Measurements from ENCODE around the gene ENOX1. TPM values are rescaled to one million over a fixed set of nuclear protein-coding genes. Genes with fewer than 3 reads are reported as not detected.

ENOX1 gene
- total RNA-seq, 4 donors from 2014 or later = 0.25 to 0.52 (median 0.33) TPM

DNA sequence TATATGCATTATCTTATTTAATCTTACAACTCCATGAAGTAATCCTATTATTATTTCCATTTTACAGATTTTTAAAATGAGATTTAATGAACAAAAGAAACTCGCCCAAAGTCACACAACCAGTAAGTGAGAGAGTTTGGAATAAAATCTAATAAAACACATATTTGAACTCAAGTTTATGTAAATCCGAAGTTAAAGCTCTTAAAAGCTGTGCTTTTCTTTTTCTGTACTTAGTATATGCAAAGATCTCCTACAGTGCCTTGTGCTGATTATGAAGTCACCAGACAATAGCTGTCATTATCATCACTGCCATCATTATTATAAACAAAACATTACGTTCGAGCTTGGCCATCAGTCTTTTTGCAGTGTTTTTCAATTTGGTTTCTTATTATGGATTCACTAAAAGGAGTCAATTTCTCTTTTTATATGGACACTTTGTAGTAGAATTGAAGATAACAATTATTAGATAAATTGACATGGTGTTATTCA lies 29.7 kb upstream of the ENOX1 start:
- Histone ChIP-seq H3K27me3 (no peaks in the 10 kb centered on the region), H3K4me3 (no peak overlapping the region), H3K27ac (no peak overlapping the region), H3K4me1 (no peaks in the 10 kb centered on the region), H3K9me3 (no peaks in the 10 kb centered on the region), H3K36me3 (no peaks in the 10 kb centered on the region)
- 87% methylated on average over 4 of the region's 4 CpGs for WGBS
- TF ChIP-seq POLR2AphosphoS5 (IDR thresholded peaks at IDR 0.05) (no peak), CTCF (IDR thresholded peaks at IDR 0.05) (no peak), EP300 (IDR thresholded peaks at IDR 0.05) (no peak), POLR2A (IDR thresholded peaks at IDR 0.05) (no peak)
- DNase-seq (ENCODE audit: low spot score in 2 of 2) = no peak

GRCh38 chr13:43815204-43815603 lies 28.4 kb upstream of the ENOX1 start:
- Histone ChIP-seq H3K36me3 (no peaks in the 10 kb centered on the region), H3K4me1 (no peaks in the 10 kb centered on the region), H3K27ac (no peak overlapping the region), H3K9me3 (no peaks in the 10 kb centered on the region), H3K4me3 (no peak overlapping the region), H3K27me3 (no peaks in the 10 kb centered on the region)
- DNase-seq (ENCODE audit: low spot score in 2 of 2) = no peak
- WGBS = 48% methylated on average over 2 of the region's 2 CpGs
- TF ChIP-seq CTCF (IDR thresholded peaks at IDR 0.05) (no peak), POLR2AphosphoS5 (IDR thresholded peaks at IDR 0.05) (no peak), EP300 (IDR thresholded peaks at IDR 0.05) (no peak), POLR2A (IDR thresholded peaks at IDR 0.05) (no peak)

DNA sequence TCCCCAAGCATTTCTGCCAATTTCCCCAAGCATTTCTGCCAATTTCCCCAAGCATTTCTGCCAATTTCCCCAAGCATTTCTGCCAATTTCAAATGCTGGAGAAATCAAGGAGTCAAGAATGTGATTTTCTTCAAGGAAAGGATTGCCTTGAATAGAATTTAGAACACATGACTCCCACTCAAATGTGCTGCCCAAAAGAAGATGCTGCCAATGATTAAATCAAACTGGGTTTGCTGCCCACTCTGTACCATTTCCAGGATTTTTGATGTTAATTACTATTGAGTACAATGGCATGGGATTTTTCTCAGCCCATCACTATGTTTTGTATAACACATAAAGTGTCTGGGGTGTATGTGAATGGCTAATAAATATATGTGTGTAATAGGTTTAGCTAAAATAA lies 21.9 kb upstream of the ENOX1 start:
- no peak for TF ChIP-seq POLR2A (IDR thresholded peaks at IDR 0.05)
- TF ChIP-seq POLR2AphosphoS5 (IDR thresholded peaks at IDR 0.05) = no peak
- TF ChIP-seq CTCF (IDR thresholded peaks at IDR 0.05) = no peak
- TF ChIP-seq EP300 (IDR thresholded peaks at IDR 0.05) = no peak
- no peaks in the 10 kb centered on the region for H3K9me3 ChIP-seq
- no peak overlapping the region for H3K4me3 ChIP-seq
- peaks cover 8% of the 10 kb centered on the region for H3K4me1 ChIP-seq
- H3K27me3 ChIP-seq = no peaks in the 10 kb centered on the region
- H3K36me3 ChIP-seq = no peaks in the 10 kb centered on the region
- no peak for DNase-seq (ENCODE audit: low spot score in 2 of 2)
- no peak overlapping the region for H3K27ac ChIP-seq

- H3K9me3 ChIP-seq = no peaks in the 10 kb centered on the region
- peaks cover 8% of the 10 kb centered on the region for H3K4me1 ChIP-seq
- H3K4me3 ChIP-seq = no peak overlapping the region
- TF ChIP-seq CTCF (IDR thresholded peaks at IDR 0.05) (no peak), EP300 (IDR thresholded peaks at IDR 0.05) (no peak), POLR2A (IDR thresholded peaks at IDR 0.05) (no peak), POLR2AphosphoS5 (IDR thresholded peaks at IDR 0.05) (no peak)
- 77% methylated on average over 6 of the region's 6 CpGs for WGBS
- DNase-seq (ENCODE audit: low spot score in 2 of 2) = no peak
- no peak overlapping the region for H3K27ac ChIP-seq
- no peaks in the 10 kb centered on the region for H3K27me3 ChIP-seq
- H3K36me3 ChIP-seq = no peaks in the 10 kb centered on the region
These were observed 18.9 kb upstream of the ENOX1 start for GRCh38 chr13:43805681-43806128.

- no peak for DNase-seq (ENCODE audit: low spot score in 2 of 2)
- TF ChIP-seq POLR2A (IDR thresholded peaks at IDR 0.05) (no peak), CTCF (IDR thresholded peaks at IDR 0.05) (no peak), POLR2AphosphoS5 (IDR thresholded peaks at IDR 0.05) (no peak)
- Histone ChIP-seq H3K4me3 (no peak overlapping the region), H3K27me3 (no peaks in the 10 kb centered on the region), H3K27ac (no peak overlapping the region), H3K4me1 (peaks cover 8% of the 10 kb centered on the region), H3K36me3 (no peaks in the 10 kb centered on the region), H3K9me3 (no peaks in the 10 kb centered on the region)
- WGBS = 29% methylated on average over 3 of the region's 3 CpGs
These were observed 18.3 kb upstream of the ENOX1 start for GRCh38 chr13:43805071-43805468.
